ENCODE measurements around the gene RAB27A. TPM values are rescaled to one million over a fixed set of nuclear protein-coding genes. Genes with fewer than 3 reads are reported as not detected.
"Not testable (repeated sequence)": the region's sequence is repeated elsewhere in the genome, so short reads cannot be mapped to it uniquely, and the experiment has no call there.

The RAB27A gene
- total RNA-seq, 1 experiment from 2014 or later, result 13.0 TPM

DNA sequence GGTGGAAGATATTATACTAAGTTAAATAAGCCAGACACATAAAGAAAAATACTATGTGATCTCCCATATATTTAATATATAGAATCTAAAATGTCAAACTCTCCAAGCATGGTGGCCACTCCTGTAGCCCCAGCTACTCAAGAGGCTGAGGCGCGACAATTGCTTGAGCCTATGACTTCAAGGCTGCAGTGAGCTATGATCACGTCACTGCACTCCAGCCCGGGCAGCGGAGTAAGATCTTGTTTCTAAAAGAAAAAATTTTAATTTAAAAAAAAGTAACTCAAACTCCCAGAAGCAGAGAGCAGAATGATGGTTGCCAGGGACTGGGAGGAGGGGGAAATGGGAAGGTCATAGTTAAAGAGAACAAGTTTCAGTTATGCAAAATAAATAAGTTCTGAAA lies 13.3 kb downstream of the RAB27A start:
- H3K4me1 ChIP-seq (replicated peaks), result peaks cover 17% of the 10 kb centered on the region
- DNase-seq (ENCODE audit: low read depth in 1 of 2, low spot score in 2 of 2), result no peak
- no peaks in the 10 kb centered on the region for H3K9me3 ChIP-seq (replicated peaks)
- no peak overlapping the region for H3K4me3 ChIP-seq
- H3K36me3 ChIP-seq, result peaks cover 4% of the 10 kb centered on the region; the same call in 1 of the 2 replicates
- H3K27me3 ChIP-seq (replicated peaks), result no peaks in the 10 kb centered on the region
- no peak overlapping the region for H3K27ac ChIP-seq

DNA sequence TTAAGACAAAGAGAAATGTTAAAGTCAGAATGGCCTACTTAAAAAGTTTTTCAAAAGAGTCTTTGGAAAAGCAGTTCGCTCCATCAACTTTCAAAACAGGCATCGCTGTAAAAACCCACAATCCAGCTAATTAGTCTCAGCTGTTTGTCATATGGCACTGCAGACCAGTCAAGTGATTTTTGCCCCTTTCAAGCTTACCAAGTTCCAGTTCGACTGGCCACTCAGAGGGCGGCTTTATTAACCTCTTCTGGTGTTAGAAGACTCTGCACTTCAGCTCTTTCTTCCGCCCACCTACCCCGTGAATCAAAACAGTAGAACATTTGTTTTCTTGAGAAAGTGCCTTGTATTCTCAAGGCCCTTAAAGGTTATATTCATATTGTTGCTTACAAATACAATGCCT lies 19.3 kb downstream of the RAB27A start:
- peaks cover 18% of the 10 kb centered on the region for H3K4me1 ChIP-seq (replicated peaks)
- no peak for DNase-seq (ENCODE audit: low read depth in 1 of 2, low spot score in 2 of 2)
- H3K9me3 ChIP-seq (replicated peaks), result no peaks in the 10 kb centered on the region
- H3K4me3 ChIP-seq, result no peak overlapping the region
- no peaks in the 10 kb centered on the region for H3K36me3 ChIP-seq
- no peak overlapping the region for H3K27ac ChIP-seq
- no peaks in the 10 kb centered on the region for H3K27me3 ChIP-seq (replicated peaks)

DNA sequence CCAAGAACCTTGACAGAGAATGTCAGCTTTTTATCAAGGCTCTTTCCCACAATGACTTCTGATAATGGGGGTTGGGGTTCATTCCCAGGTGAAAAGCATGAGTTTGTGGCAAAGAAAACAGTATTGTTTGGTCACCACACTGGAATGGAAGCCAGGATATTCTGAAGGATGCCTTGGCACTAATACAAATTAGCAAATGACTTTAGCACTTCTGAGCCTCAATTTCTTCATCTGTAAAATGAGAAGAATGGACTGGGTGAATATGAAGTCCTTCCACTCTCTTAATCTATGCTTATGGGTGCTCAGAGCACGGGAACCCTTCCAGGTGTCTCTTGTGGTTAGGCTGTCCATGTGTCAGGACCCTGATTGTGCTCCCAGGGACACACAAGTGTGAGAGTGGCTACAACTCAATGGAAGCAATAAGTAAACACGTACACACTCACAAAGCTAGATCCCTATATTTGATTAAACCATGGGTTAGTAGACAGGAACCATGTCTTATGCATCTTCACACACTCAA lies 21.4 kb downstream of the RAB27A start:
- Histone ChIP-seq H3K9me3 (replicated peaks) (no peaks in the 10 kb centered on the region), H3K4me1 (replicated peaks) (peaks cover 18% of the 10 kb centered on the region), H3K36me3 (no peaks in the 10 kb centered on the region), H3K27me3 (replicated peaks) (no peaks in the 10 kb centered on the region), H3K27ac (no peak overlapping the region), H3K4me3 (no peak overlapping the region)
- DNase-seq (ENCODE audit: low read depth in 1 of 2, low spot score in 2 of 2), result no peak

DNA sequence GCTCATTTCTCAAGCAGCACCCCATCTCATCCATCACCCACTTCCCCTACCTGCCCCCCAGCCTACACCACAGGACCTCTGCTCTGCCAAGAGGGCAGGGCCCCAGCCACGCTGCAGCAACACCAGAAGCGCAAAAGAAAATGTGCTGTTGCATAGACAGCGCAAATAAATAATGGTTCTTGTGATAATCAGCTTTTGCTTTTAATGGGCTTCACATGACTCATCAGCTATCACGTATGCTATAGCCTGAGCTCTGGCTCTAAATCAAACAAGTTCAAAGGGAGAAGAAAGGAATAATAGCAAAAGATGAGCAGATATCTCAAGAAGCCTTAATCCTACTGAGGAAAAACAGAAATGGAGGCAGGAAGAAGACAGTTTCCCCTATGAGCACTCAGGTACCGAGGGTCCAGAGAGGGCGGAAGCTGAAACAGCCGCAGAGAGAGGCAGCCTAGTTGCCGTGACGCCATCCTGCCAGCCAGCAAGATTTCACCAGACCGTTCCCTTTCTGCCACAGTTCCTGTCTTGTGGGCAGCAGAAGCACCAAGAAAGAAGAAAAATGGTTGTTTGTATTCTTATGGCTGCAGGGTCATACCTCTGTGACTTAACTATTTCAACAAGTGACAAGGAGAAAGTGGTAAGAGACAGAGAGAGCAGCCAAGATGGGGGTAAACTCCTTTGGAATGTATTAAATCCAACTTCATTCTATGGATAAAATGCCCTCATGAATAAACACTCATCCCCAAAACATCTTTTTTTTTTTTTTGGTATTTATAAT lies 22.0 kb downstream of the RAB27A start:
- DNase-seq (ENCODE audit: low read depth in 1 of 2, low spot score in 2 of 2), result peak in 1 of 2 experiments; percentile 20
- no peak overlapping the region for H3K27ac ChIP-seq
- H3K4me3 ChIP-seq, result no peak overlapping the region

DNA sequence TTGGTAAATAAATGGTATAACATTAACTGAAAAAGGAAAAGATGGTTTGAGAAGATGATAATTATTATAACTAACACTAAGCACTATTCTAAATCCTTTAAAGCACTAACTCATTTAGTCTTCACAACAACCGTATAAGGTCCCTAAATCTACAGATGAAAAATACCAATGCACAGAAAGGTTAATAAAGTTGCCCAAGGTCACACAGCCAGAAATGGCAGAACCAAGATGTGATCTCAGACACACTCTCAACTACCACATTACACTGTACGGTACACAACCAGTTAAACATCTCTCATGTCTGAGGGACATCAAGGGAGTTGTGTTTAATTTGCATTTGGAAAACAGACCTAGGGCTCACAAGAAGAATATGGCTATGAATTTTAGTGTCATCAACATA lies 23.1 kb downstream of the RAB27A start:
- Histone ChIP-seq H3K9me3 (replicated peaks) (no peaks in the 10 kb centered on the region), H3K4me1 (replicated peaks) (peaks cover 18% of the 10 kb centered on the region), H3K27ac (no peak overlapping the region), H3K4me3 (no peak overlapping the region), H3K36me3 (no peaks in the 10 kb centered on the region), H3K27me3 (replicated peaks) (no peaks in the 10 kb centered on the region)
- no peak for DNase-seq (ENCODE audit: low read depth in 1 of 2, low spot score in 2 of 2)

More for the DNA sequence above, 22.0 kb downstream of the RAB27A start:
- H3K9me3 ChIP-seq (replicated peaks), result no peaks in the 10 kb centered on the region
- H3K36me3 ChIP-seq, result no peaks in the 10 kb centered on the region
- no peaks in the 10 kb centered on the region for H3K27me3 ChIP-seq (replicated peaks)
- peaks cover 18% of the 10 kb centered on the region for H3K4me1 ChIP-seq (replicated peaks)

DNA sequence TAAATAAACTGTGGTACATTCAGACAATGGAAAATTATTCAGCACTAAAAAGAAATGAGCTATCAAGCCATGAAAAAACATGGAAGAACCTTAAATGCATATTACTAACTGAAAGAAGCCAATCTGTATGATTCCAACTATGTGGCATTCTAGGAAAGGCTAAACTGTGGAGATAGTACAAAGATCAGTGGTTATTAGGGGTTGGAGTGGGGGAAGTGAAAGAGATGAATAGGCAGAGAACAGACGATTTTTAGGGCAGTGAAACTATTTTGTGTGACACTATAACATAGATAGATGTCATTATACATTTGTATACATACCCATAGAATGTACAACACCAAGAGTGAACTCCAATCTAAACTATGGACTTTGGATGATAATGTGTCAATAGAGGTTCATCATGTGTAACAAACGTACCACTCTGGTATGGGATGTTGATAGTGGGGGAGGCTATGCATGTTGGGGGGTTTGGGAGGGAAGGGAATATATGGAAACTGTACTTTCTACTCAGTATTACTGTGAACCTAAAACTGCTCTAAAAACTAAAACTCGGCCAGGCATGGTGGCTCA lies 29.0 kb downstream of the RAB27A start:
- Histone ChIP-seq H3K27ac (no peak overlapping the region), H3K27me3 (replicated peaks) (no peaks in the 10 kb centered on the region), H3K4me3 (no peak overlapping the region), H3K9me3 (replicated peaks) (no peaks in the 10 kb centered on the region), H3K36me3 (no peaks in the 10 kb centered on the region), H3K4me1 (replicated peaks) (no peaks in the 10 kb centered on the region)
- DNase-seq (ENCODE audit: low read depth in 1 of 2, low spot score in 2 of 2), result no peak

DNA sequence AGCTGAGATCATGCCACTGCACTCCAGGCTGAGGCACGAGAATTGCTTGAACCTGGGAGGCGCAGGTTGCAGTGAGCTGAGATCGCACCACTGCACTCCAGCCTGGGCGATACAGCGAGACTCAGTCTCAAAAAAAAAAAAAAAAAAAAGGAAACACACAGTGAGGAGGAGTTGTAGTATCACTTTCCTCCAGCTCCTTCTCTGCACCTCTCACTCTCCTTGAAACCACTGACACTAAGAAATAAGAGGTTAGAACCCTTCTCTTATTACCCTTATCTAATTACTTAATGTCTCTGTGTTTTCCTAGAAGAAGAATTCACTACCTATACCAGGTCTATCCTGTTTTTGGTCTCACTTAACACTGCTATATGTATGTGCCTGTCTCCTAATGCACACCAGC lies 31.7 kb downstream of the RAB27A start:
- no peaks in the 10 kb centered on the region for H3K27me3 ChIP-seq (replicated peaks)
- no peaks in the 10 kb centered on the region for H3K36me3 ChIP-seq
- no peak for DNase-seq (ENCODE audit: low read depth in 1 of 2, low spot score in 2 of 2)
- no peaks in the 10 kb centered on the region for H3K9me3 ChIP-seq (replicated peaks)
- no peak overlapping the region for H3K27ac ChIP-seq
- no peak overlapping the region for H3K4me3 ChIP-seq
- peaks cover 15% of the 10 kb centered on the region for H3K4me1 ChIP-seq (replicated peaks)

GRCh38 chr15:55257012-55257670 lies 32.5 kb downstream of the RAB27A start:
- H3K4me1 ChIP-seq (replicated peaks), result peaks cover 16% of the 10 kb centered on the region
- H3K36me3 ChIP-seq, result no peaks in the 10 kb centered on the region
- H3K27ac ChIP-seq, result no peak overlapping the region
- DNase-seq (ENCODE audit: low read depth in 1 of 2, low spot score in 2 of 2), result no peak
- H3K27me3 ChIP-seq (replicated peaks), result no peaks in the 10 kb centered on the region
- H3K9me3 ChIP-seq (replicated peaks), result no peaks in the 10 kb centered on the region
- H3K4me3 ChIP-seq, result no peak overlapping the region

GRCh38 chr15:55256281-55257011 lies 33.2 kb downstream of the RAB27A start:
- no peaks in the 10 kb centered on the region for H3K36me3 ChIP-seq
- H3K27ac ChIP-seq, result no peak overlapping the region
- no peak for DNase-seq (ENCODE audit: low read depth in 1 of 2, low spot score in 2 of 2)
- no peaks in the 10 kb centered on the region for H3K27me3 ChIP-seq (replicated peaks)
- H3K4me3 ChIP-seq, result no peak overlapping the region
- H3K9me3 ChIP-seq (replicated peaks), result no peaks in the 10 kb centered on the region
- peaks cover 16% of the 10 kb centered on the region for H3K4me1 ChIP-seq (replicated peaks)

DNA sequence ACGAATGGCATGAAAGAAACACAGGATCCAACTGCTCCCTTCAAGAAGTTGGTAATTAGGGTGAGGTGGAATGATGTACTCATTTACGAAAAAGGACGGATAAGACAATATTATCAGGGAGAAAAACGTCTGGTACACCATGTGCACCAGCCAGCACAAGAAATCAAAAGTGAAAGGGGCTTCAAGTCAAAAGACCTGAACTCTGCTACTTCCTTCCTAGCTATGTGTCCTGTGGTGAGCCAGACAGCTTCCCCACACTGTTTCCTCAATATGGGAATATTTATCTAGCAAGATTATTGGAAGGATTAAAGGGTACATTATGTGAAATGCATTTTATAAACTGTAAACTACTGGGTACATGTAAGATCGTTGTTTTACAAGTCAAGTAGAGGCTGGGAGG lies 33.9 kb downstream of the RAB27A start:
- Histone ChIP-seq H3K36me3 (no peaks in the 10 kb centered on the region; the same call in 1 of the 2 replicates), H3K27ac (no peak overlapping the region), H3K4me3 (no peak overlapping the region), H3K4me1 (replicated peaks) (peaks cover 16% of the 10 kb centered on the region), H3K27me3 (replicated peaks) (no peaks in the 10 kb centered on the region), H3K9me3 (replicated peaks) (no peaks in the 10 kb centered on the region)
- no peak for DNase-seq (ENCODE audit: low read depth in 1 of 2, low spot score in 2 of 2)

DNA sequence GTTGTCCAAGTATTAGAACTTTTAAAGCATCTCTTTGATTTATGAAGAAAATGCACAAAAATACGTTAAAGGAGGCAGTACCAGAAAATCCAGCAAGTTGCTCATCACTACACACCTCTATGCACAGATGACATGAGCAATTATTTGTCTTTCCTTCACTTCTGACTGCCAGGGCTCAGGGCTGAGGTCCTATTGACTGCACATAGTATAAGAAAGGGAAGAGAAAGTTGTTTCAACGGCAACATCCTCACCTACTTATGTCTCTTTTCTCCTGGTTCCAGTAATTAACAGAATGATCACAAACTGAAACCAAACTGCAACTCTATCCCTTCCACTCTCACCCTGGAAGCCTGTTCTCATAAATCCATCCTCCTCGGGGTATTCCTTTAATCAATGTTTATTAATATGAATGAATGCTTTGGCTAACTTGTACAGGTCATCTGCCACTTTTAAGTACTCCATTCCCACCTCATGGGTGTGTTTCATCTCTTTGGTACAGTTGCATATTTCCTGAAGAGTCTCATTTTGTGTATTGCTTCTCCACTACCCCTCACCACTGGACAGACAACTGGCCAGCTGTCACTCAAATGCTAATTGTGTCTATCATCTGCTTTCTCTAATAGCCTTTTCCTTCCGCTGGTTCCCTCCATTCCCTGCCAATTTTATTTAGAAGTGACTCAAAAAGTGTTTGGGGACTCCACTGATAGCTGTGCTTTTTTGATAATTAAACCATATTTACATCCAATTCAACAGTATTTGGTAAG lies 34.5 kb downstream of the RAB27A start:
- no peak overlapping the region for H3K27ac ChIP-seq
- no peaks in the 10 kb centered on the region for H3K27me3 ChIP-seq (replicated peaks)
- no peaks in the 10 kb centered on the region; the same call in 1 of the 2 replicates for H3K36me3 ChIP-seq
- H3K9me3 ChIP-seq (replicated peaks), result no peaks in the 10 kb centered on the region
- no peak for DNase-seq (ENCODE audit: low read depth in 1 of 2, low spot score in 2 of 2)
- no peak overlapping the region for H3K4me3 ChIP-seq
- peaks cover 16% of the 10 kb centered on the region for H3K4me1 ChIP-seq (replicated peaks)

GRCh38 chr15:55253580-55253979 lies 36.0 kb downstream of the RAB27A start:
- Histone ChIP-seq H3K4me1 (replicated peaks) (peaks cover 16% of the 10 kb centered on the region), H3K27ac (peak overlapping the region; percentile 19; the same call in 1 of the 2 replicates), H3K36me3 (no peaks in the 10 kb centered on the region; the same call in 1 of the 2 replicates), H3K27me3 (replicated peaks) (no peaks in the 10 kb centered on the region), H3K4me3 (no peak overlapping the region), H3K9me3 (replicated peaks) (no peaks in the 10 kb centered on the region)
- peak in 1 of 2 experiments; percentile 57 for DNase-seq (ENCODE audit: low read depth in 1 of 2, low spot score in 2 of 2)

- DNase-seq (ENCODE audit: low read depth in 1 of 2, low spot score in 2 of 2); H3K27ac ChIP-seq; H3K27me3 ChIP-seq (replicated peaks); H3K4me3 ChIP-seq; H3K36me3 ChIP-seq; H3K9me3 ChIP-seq (replicated peaks): not testable (repeated sequence)
- H3K4me1 ChIP-seq (replicated peaks), result peaks cover 16% of the 10 kb centered on the region
Observed at GRCh38 chr15:55252201-55252600, 37.4 kb downstream of the RAB27A start.
